IMR-90 (cell line): ENCODE data around the gene E4F1. TPM values are rescaled to one million over a fixed set of nuclear protein-coding genes. Genes with fewer than 3 reads are reported as not detected.
"Not testable (repeated sequence)": the region's sequence is repeated elsewhere in the genome, so short reads cannot be mapped to it uniquely, and the experiment has no call there.

Experiments used
- ATAC-seq: fragments of 200-7000 bp; cut with Tn5 transposase; 2 replicates; pipeline ENCODE4 v1.9.1; 2020; ENCODE audit warnings: low read depth, mild to moderate bottlenecking, moderate library complexity
- BruUV-seq: library from RNA; stranded (reverse); fragments of 400-500 nt; replicated peaks from 2 replicates; lab custom pipeline; 2021; lab: Mats Ljungman, UMichigan
- CTCF ChIA-PET: fragments of 300-600 bp; formaldehyde crosslinking; extraction: SDS; loops from one replicate; lab custom pipeline; 2021; ENCODE audit warnings: antibody characterized with exemption; lab: Yijun Ruan, JAX
- POLR2A ChIA-PET: fragments of 300-600 bp; sonication (Branson Sonifier 250); formaldehyde crosslinking; loops from one replicate; lab custom pipeline; 2022; ENCODE audit warnings: antibody characterized with exemption; ENCODE audit not compliant: unreplicated experiment; lab: Charles Lee
- DNase-seq: peaks from one replicate; pipeline ENCODE4 v3.0.0; 2013
- H2AFZ ChIP-seq: replicated peaks from 2 replicates; pipeline ENCODE3; 2013; ENCODE audit warnings: low read length, mild to moderate bottlenecking; ENCODE audit not compliant: poor library complexity
- H2AK5ac ChIP-seq: 2 replicates; pipeline ENCODE4 v1.6.1; 2013; ENCODE audit warnings: low read depth, low read length, inconsistent platforms
- H2AK9ac ChIP-seq: replicated peaks from 2 replicates; pipeline ENCODE3; 2013; ENCODE audit warnings: mild to moderate bottlenecking, low read depth, low read length, moderate library complexity; ENCODE audit not compliant: poor library complexity
- H2BK120ac ChIP-seq: 2 replicates; pipeline ENCODE4 v1.6.1; 2013; ENCODE audit warnings: low read depth, low read length, inconsistent platforms
- H2BK15ac ChIP-seq: 3 replicates; pipeline ENCODE4 v1.6.1; 2013; ENCODE audit warnings: low read depth, low read length, inconsistent platforms
- H2BK20ac ChIP-seq: 2 replicates; pipeline ENCODE4 v1.6.1; 2013; ENCODE audit warnings: low read depth, mild to moderate bottlenecking, inconsistent platforms, low read length, moderate library complexity
- H2BK5ac ChIP-seq: 2 replicates; pipeline ENCODE4 v1.6.1; 2013; ENCODE audit warnings: mild to moderate bottlenecking, low read depth, low read length, inconsistent platforms; ENCODE audit not compliant: poor library complexity, severe bottlenecking
- H3K14ac ChIP-seq: replicated peaks from 2 replicates; pipeline ENCODE4 v1.6.1; 2013; ENCODE audit warnings: low read depth, low read length, inconsistent platforms
- H3K18ac ChIP-seq: 2 replicates; pipeline ENCODE4 v1.6.1; 2013; ENCODE audit warnings: low read depth, low read length, control low read depth
- H3K23ac ChIP-seq: 2 replicates; pipeline ENCODE4 v1.6.1; 2013; ENCODE audit warnings: low read depth, low read length, inconsistent platforms
- H3K27ac ChIP-seq: 2 replicates; pipeline ENCODE4 v1.5.1; 2013; ENCODE audit warnings: mild to moderate bottlenecking, control low read depth, low read length; ENCODE audit not compliant: insufficient read depth
- H3K27me3 ChIP-seq: 2 replicates; pipeline ENCODE4 v1.6.1; 2013; ENCODE audit warnings: low read length; ENCODE audit not compliant: control insufficient read depth, insufficient read depth
- H3K36me3 ChIP-seq: 2 replicates; pipeline ENCODE4 v1.6.1; 2013; ENCODE audit warnings: low read length, mixed read lengths; ENCODE audit not compliant: control insufficient read depth, insufficient read depth
- H3K4ac ChIP-seq: 2 replicates; pipeline ENCODE4 v1.6.1; 2013; ENCODE audit warnings: low read depth, low read length, inconsistent platforms
- H3K4me1 ChIP-seq: 2 replicates; pipeline ENCODE4 v1.6.1; 2013; ENCODE audit warnings: low read length, mixed read lengths; ENCODE audit not compliant: control insufficient read depth, insufficient read depth
- H3K4me2 ChIP-seq: 2 replicates; pipeline ENCODE4 v1.6.1; 2013; ENCODE audit warnings: low read depth, mild to moderate bottlenecking, control low read depth, low read length, moderate library complexity
- H3K4me3 ChIP-seq: 2 replicates; pipeline ENCODE4 v1.5.1; 2013; ENCODE audit warnings: low read depth, mild to moderate bottlenecking, control low read depth, low read length, moderate library complexity; ENCODE audit not compliant: insufficient read depth
- H3K56ac ChIP-seq: 2 replicates; pipeline ENCODE4 v1.6.1; 2013; ENCODE audit warnings: low read length, inconsistent platforms; ENCODE audit not compliant: insufficient read depth; ENCODE audit errors: extremely low read depth
- H3K79me1 ChIP-seq, 2 experiments: 2 replicates each; pipeline ENCODE4 v1.6.1; 2013; ENCODE audit warnings: low read length in 2 of 2, inconsistent platforms in 1 of 2, low read depth in 1 of 2
- H3K9ac ChIP-seq: 2 replicates; pipeline ENCODE4 v1.6.1; 2013; ENCODE audit warnings: low read depth, low read length, control low read depth
- H3K9me1 ChIP-seq: 2 replicates; pipeline ENCODE4 v1.6.1; 2013; ENCODE audit warnings: low read length, inconsistent platforms; ENCODE audit not compliant: insufficient read depth
- H3K9me3 ChIP-seq: 2 replicates; pipeline ENCODE4 v1.6.1; 2013; ENCODE audit warnings: low read length; ENCODE audit not compliant: control insufficient read depth, insufficient read depth
- H4K20me1 ChIP-seq: 2 replicates; pipeline ENCODE4 v1.6.1; 2013; ENCODE audit warnings: low read length, inconsistent platforms; ENCODE audit not compliant: insufficient read depth
- H4K5ac ChIP-seq: 2 replicates; pipeline ENCODE4 v1.6.1; 2013; ENCODE audit warnings: mild to moderate bottlenecking, low read depth, low read length, control low read depth
- H4K8ac ChIP-seq, 2 experiments: 2 replicates each; pipeline ENCODE4 v1.6.1; 2013; ENCODE audit warnings: low read depth in 2 of 2, low read length in 2 of 2, control low read depth in 1 of 2, inconsistent platforms in 1 of 2
- H4K91ac ChIP-seq: 2 replicates; pipeline ENCODE4 v1.6.1; 2013; ENCODE audit warnings: low read depth, low read length, inconsistent platforms; ENCODE audit not compliant: insufficient read depth
- WGBS, 2 experiments: methylation state at CpG; one replicate each; pipeline versions ENCODE4 v1.1.5 to v1.1.7; 2013; ENCODE audit warnings: missing lambda C conversion rate in 2 of 2; ENCODE audit not compliant: insufficient read length in 1 of 2; ENCODE audit errors: extremely low coverage in 2 of 2; 5-methylcytosine and 5-hydroxymethylcytosine counted together
- dilution Hi-C: fragments of 300-500 bp; cut with HindIII; formaldehyde crosslinking; loops from one replicate; pipeline ENCODE4 v1.14.3; 2018; ENCODE audit warnings: low sequenced_read_pairs; ENCODE audit not compliant: unreplicated experiment
- in situ Hi-C: fragments of 300-500 bp; cut with MboI; formaldehyde crosslinking; loops from 3 replicates; pipeline ENCODE4 v1.14.3; 2019; ENCODE audit warnings: low sequenced_read_pairs, inconsistent platforms, mixed read lengths
- intact Hi-C: fragments of 100-400 bp; cut with micrococcal nuclease; formaldehyde crosslinking; loops from 2 replicates; pipeline ENCODE4 v1.10.0; 2022
- polyA plus RNA-seq, 3 experiments: library from polyadenylated mRNA; depleted of rRNA; stranded (reverse); fragments of >200 nt; gene quantifications; 2 replicates each; pipeline ENCODE4 v1.2.3, GENCODE V29; 2012; ENCODE audit warnings: low replicate concordance in 1 of 3
- total RNA-seq: library from RNA; depleted of rRNA; stranded (reverse); fragments of >200 nt; gene quantifications from 2 replicates; pipeline ENCODE4 v1.2.3, GENCODE V29; 2012

The E4F1 gene
- total and polyA plus RNA-seq, 2 of the 4 experiments (the other 2 are of a cell fraction), result 13.1 to 33.0 TPM

DNA sequence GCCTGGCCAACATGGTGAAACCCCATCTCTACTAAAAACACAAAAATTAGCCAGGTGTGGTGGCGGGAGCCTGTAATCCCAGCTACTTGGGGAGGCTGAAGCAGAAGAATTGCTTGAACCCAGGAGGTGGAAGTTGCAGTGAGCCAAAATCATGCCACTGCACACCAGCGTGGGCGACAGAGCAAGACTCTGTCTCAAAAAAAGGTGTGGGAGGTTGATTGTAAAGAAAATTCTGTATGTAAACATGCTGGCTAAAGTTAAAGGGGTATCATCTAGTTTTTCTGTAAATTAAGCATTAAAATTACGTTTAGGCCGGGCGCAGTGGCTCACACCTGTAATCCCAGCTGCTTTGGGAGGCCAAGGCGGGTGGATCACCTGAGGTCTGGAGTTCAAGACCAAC lies 35.1 kb downstream of the E4F1 start:
- H2AFZ ChIP-seq, H2BK120ac ChIP-seq, H3K9me1 ChIP-seq, ATAC-seq, H2AK9ac ChIP-seq, dilution Hi-C loops, H3K4me1 ChIP-seq, H3K14ac ChIP-seq, H3K4me3 ChIP-seq, H3K9ac ChIP-seq, H2AK5ac ChIP-seq, DNase-seq, H3K18ac ChIP-seq, POLR2A ChIA-PET, H4K8ac ChIP-seq, BruUV-seq, H4K5ac ChIP-seq, H3K27ac ChIP-seq, H3K27me3 ChIP-seq, H3K56ac ChIP-seq, H3K9me3 ChIP-seq, H3K4me2 ChIP-seq, H2BK20ac ChIP-seq, H3K4ac ChIP-seq, intact Hi-C loops, CTCF ChIA-PET, H2BK5ac ChIP-seq, H3K23ac ChIP-seq, H4K91ac ChIP-seq, H2BK15ac ChIP-seq: not testable (repeated sequence)
- 100% methylated on average over 2 of the region's 7 CpGs; no CpG with 5 or more reads in 1 of the 2 experiments for WGBS, 2 experiments
- H4K20me1 ChIP-seq, result peaks cover 29% of the 10 kb centered on the region
- in situ Hi-C loops, result loop anchor here (10.0 kb wide), 1 partner anchor 246 kb away; no protein-coding TSS in a partner anchor
- H3K36me3 ChIP-seq, result peaks cover 61% of the 10 kb centered on the region
- H3K79me1 ChIP-seq, result peaks cover 27 to 46% of the 10 kb centered on the region in 2 experiments
